NCI-H1417 treated with DMSO at 0.1 percent for 48 hours (cell line): ENCODE data around the gene OVOL1.

Source experiments
- DNase-seq: peaks from one replicate; lab custom pipeline; 2025; lab: John Stamatoyannopoulos, UW

The OVOL1 gene

DNA sequence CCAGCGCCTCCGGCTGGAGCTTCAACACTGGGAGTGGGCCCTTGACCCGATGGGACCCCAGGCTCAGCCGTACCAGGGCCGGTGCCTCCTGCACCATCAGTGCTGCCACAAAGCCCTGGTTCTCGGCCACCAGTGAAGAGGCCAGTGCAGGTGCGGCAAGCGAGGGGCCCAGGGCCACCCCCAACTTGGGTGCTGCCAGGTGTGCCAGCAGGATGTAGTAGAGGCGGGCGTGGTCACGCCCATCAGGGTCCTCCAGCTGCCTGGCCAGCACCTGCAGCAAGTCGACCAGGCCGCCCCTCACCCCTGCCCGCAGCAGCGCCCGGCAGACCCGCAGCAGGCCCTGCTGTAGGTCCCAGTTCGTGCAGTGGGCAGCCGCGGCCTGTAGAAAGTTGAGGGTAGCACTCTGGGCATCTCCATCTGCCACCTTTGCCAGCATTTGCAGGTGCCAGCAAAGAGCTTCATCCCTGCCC, 8.4 kb upstream of the OVOL1 start:
- no peak for DNase-seq

DNA sequence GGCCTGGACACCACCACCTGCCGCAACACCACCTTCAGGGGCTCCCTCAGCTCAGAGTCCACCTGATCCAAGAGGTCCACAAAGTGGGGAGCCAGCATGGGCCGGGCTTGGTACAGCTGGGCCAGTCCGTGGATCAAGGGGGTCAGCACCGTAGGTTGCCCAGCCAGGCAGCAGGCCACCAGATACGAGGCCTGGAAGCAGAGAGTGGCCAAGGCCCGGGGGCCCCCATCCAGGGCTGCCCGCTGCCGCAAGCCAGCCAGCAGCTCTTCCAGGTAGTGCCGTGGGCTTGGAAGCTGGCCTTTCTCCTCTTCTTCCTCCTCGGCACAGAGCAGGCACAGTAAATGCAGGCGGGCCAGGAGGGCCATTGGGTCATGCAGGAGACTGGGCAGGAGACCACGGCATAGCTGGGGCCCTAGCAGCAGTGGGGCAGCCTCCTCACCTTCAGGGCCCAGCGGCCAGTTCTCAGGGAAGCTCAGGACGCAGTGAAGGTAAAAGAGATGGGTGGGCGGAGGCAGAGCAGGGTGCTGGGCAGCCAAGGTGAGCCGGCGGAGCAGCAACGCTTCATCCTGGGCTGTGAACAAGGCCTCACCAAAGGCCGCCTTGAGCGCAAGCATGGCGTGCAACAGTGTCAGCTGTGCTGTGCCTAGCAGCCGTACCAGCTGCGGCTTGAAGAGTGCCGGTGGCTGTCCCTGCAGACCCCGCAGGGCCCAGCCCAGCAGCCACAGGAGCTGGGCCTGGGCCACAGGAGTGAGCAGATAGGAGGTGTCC, 7.8 kb upstream of the OVOL1 start:
- no peak for DNase-seq

- no peak for DNase-seq
Observed at GRCh38 chr11:65779669-65779918, 7.3 kb upstream of the OVOL1 start.

DNA sequence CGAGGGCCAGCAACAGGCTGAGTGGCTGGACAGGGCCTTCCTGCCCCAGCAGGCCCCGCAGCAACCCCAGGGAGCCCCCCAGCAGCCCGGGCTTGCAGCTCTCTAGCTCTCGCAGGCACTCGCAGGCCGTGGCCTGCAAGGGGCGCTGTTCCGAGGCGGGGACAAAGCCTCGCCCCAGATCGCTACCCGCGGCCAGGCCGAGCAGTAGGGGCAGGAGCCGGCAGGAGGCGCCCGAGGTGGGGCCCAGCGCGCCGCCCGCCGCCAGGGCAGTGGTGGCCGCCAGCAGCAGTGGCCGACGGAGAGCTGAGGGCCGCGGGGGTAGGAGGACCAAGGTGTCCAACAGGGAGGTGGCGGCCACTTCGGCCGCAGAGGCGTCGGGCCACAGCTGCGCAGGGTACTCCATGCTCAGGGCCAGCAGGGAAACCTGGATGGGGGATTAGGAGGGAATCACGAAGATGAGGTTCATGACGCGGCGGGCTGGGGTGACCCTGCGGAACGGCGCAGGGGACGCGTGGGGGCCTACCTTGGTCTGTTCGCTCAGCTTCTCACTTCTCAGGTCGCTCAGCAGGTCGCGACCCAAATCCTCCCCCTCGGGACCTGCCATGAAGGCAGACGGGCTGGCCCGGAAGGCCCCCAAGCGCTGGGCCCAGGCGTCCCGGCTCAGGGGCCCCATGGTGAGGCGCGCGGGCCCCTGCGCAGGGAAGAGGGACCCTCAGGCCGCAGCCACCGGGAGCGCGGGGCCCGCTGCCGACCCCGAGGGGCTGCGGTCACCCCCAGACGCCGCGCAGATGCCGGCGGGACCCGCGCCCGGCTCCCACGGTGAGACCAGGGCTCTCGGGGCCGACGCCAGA, 6.7 kb upstream of the OVOL1 start:
- no peak for DNase-seq

- DNase-seq: no peak
Observed at GRCh38 chr11:65780770-65781151, 6.1 kb upstream of the OVOL1 start, which contains the start of gene AP5B1. Gene AP5B1, minus strand, starts transcription at chr11:65780976. Its CDS starts 385 bp downstream, at chr11:65780591.

DNA sequence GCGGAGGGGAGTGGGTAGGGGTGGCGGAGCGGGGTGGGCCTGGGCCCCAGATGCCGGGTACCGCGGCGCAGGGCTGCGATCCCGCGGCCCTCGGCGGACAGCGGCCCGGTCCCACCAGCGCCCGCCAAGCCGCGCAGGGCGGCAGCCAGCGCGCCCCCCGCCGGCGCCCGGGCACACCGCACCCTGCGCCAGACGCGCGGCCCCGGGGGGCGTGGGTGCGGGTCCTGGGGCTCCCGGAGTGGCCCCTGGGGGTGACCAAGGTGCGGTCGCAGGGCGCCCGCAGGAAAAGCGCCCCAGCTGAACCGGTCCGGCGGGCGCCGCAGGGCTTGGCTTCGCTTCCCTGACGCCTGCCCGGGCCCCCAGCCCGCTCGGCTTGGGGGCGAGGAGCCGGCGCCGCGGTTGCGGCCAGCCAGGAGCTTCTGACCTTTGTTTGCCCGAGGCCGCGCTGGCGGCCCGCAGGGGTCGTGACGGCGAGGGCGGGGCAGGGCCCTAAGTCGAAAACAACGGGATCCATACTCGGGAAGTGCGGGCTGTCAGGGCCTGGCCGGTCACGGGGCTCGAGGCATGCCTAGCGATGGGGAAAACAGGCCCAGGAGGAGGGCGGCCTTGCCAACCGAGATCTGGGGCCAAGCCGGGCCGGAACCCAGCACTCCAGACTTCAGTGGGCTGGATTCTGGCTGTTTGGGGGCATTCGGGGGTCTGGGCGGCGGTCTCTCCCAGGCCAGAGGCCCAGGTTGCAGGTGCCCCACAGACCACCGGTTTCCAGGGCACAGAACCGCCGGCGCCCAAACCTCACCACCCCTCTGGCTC, 5.5 kb upstream of the OVOL1 start:
- no peak for DNase-seq

GRCh38 chr11:65781962-65782815, 4.7 kb upstream of the OVOL1 start:
- no peak for DNase-seq

DNA sequence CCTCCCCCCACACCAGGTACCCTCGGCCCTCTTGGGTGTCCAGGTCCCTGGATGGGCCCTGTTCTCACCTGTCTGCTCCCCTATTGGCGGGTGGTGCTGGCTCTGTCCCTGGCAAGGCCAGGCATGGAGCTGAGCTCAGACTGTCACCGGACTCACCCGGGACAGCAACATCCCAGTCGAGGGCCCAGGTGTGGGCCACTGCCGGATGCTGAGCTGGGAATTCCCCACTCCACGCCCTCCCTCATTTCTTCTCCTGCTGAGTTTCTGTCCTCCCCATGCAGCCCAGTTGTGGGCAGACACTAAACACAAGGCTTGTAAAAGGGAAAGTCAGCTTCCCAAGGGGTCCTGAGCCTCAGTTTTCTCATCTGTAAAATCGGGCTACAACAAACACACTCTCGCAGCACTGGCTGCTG, 4.0 kb upstream of the OVOL1 start:
- no peak for DNase-seq

DNA sequence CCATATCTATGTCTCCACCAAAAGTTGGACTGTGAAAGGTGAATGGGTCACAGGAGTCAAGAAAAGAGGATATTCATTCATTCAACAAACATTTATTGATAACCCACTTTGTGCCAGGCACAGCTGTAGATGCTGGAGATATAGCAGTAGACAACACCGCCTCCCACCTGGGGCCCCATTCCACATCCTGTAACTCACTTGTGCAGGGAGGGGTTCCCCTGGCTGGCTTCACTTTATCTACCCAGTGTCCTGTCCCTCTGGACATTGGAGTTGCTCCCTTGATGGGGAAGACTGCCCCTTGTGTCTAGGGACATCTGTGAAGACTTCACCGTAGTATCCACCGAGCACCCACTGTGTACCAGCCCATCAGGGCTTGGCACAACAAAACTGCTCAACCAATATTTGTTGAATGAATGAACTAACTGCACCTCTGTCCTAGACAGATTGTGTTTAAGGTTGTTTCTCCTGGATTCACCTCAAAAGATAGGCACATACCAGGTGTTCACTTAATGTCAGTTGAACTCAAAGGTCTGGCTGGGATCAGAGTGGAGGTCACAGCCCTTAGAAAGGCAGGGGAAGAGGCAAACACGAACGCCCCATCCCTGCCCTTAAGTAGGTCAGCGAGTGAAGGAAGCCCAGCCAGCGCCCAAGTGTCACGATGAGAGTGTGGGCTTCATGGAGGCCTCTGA, 1.4 kb upstream of the OVOL1 start:
- DNase-seq: no peak

- no peak for DNase-seq
Observed at GRCh38 chr11:65786008-65786785, 666 bp upstream of the OVOL1 start.

- no peak for DNase-seq
Observed at GRCh38 chr11:65787649-65788622, 1.1 kb downstream of the OVOL1 start.

GRCh38 chr11:65788821-65789220, 2.0 kb downstream of the OVOL1 start:
- DNase-seq: no peak

- no peak for DNase-seq
Observed at GRCh38 chr11:65789230-65790103, 2.6 kb downstream of the OVOL1 start.

DNA sequence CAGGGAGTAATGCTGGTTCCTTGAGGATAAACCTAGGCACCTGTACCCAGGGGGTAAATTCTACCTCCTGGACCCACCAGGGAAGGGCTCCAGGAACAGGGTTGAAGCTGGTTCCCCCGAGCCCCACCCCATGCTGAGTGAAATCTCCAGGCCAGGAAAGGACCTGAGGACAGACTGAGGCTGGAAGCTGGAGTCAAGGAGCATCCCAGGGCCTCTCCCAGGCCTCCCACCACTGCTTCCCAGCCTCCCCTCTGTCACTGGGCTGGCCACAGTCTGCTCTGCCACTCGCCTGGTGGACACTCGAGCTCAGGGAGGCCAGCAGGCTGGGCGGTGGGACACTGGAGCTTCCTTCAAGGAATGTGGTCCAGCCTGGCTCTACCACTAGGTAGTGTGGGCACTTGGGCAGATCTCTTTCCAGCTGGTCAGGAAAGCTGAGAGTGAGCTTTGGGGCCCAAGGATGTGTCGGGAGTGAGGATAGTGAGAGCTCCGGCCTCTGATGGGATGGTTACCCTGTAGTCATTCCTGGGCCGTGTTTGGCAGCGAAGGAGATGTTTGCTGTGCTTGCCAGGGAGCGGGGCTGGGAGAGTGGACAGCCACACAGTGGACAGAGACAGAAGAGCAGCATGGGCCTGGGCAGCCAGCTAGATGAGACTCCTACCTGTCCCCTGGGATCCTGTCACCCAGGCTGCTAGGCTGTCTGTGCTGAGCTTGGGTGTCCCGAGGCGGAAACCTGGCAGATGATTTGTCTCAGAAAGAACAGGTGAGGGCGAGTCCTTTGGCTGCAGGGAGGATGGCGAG, 3.4 kb downstream of the OVOL1 start:
- DNase-seq: no peak

DNA sequence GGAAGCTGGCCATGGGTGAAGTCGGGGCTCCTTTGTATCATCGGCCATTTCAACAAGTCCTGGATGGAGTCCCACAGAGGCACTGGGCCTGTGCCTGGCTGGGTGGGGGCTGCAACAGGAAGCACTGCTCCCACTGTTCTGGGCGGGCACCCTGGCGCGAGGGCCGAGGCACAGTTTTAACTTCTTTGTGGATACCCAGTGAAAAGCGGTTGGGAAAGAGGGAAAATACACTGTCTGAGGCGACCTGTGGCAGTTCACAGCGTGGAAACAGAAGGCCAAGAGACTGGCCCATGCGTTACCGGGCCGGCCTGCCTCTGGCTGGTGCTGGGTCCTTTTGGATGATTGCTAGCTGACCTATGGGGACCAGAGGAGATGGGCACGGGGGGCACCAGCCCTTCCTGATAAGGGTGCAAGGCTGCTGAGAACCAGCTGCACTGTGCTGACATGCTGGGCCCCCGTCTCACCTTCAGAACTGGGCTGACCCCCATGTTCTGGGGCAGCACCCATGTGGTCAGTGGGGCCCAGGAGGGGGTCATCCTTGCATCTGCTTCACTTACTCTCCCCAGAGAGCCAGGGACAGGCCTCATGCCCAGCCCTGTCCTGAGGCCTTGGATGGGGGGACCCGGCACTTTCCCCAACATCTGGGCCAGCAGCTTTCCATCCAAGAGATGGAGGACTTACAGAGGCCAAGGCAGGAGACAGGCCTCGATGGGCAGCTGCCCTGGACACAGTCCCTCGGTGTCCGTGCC, 4.2 kb downstream of the OVOL1 start:
- no peak for DNase-seq

DNA sequence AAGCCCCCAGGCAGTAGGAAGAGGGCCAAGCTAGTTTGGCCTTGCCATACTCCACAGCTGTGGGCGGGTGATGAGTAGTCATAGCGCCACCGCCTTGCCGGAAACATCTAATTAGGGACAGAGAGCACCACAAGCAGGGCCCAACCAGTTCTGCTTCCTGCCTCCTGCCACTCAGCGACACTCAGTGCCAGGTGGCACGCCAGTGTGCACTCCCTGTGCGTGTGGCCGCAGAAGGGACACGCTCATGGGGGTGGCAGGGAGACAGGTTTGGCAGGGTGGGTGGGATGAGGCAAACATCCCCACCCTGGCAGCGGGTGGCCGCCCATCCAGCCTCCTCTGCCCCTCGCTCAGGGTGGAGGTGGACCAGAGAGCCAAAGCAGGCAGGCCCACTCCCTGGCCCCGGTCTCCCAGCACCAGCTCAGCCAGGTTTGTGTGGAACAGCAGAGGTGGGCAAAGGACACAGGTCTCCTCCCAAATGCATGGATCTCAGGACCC, 4.9 kb downstream of the OVOL1 start:
- DNase-seq: peak; percentile 53
